ENCODE results near the gene LRRC8E. TPM values are rescaled to one million over a fixed set of nuclear protein-coding genes. Genes with fewer than 3 reads are reported as not detected.

LRRC8E gene
- total RNA-seq, 2 donors from 2014 or later: 2.8 to 3.4 TPM

- no peaks in the 10 kb centered on the region for H3K9me3 Mint-ChIP-seq
- H3K9ac ChIP-seq (ENCODE audit: extremely low read depth, low read length, poor library complexity, severe bottlenecking): no peak overlapping the region
- H3K36me3 ChIP-seq (ENCODE audit: control insufficient read depth, insufficient read depth, low read length): peaks cover 3% of the 10 kb centered on the region
- no peaks in the 10 kb centered on the region for H3K4me1 ChIP-seq (ENCODE audit: control insufficient read depth, insufficient read depth, low read length)
- H3K9me3 ChIP-seq (ENCODE audit: control insufficient read depth, low read length): no peaks in the 10 kb centered on the region
- TF ChIP-seq, protein P1, sequence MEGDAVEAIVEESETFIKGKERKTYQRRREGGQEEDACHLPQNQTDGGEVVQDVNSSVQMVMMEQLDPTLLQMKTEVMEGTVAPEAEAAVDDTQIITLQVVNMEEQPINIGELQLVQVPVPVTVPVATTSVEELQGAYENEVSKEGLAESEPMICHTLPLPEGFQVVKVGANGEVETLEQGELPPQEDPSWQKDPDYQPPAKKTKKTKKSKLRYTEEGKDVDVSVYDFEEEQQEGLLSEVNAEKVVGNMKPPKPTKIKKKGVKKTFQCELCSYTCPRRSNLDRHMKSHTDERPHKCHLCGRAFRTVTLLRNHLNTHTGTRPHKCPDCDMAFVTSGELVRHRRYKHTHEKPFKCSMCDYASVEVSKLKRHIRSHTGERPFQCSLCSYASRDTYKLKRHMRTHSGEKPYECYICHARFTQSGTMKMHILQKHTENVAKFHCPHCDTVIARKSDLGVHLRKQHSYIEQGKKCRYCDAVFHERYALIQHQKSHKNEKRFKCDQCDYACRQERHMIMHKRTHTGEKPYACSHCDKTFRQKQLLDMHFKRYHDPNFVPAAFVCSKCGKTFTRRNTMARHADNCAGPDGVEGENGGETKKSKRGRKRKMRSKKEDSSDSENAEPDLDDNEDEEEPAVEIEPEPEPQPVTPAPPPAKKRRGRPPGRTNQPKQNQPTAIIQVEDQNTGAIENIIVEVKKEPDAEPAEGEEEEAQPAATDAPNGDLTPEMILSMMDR (conservative IDR thresholded peaks at IDR 0.05): no peak
- no peaks in the 10 kb centered on the region for H3K27me3 Mint-ChIP-seq (ENCODE audit: insufficient read depth)
- H3K27me3 ChIP-seq (ENCODE audit: control insufficient read depth, insufficient read depth, low read length, poor library complexity, severe bottlenecking): no peaks in the 10 kb centered on the region
- peaks cover 11% of the 10 kb centered on the region for H3K4me1 Mint-ChIP-seq
- no peak overlapping the region for H3K4me3 Mint-ChIP-seq
- no peak overlapping the region for H3K27ac Mint-ChIP-seq
- 94 to 100% methylated on average over 2 to 3 of the region's 3 CpGs for WGBS, 2 experiments (ENCODE audit: insufficient coverage in 1 of 2, insufficient read length in 1 of 2)
- no peak for DNase-seq
- no peak overlapping the region for H3K4me3 ChIP-seq (ENCODE audit: low read length)
- peaks cover 13% of the 10 kb centered on the region for H3K36me3 Mint-ChIP-seq (ENCODE audit: low read depth)
- H3K27ac ChIP-seq (ENCODE audit: low read depth, low read length): no peak overlapping the region
Observed at GRCh38 chr19:7900931-7901330, 12.6 kb downstream of the LRRC8E start.

DNA sequence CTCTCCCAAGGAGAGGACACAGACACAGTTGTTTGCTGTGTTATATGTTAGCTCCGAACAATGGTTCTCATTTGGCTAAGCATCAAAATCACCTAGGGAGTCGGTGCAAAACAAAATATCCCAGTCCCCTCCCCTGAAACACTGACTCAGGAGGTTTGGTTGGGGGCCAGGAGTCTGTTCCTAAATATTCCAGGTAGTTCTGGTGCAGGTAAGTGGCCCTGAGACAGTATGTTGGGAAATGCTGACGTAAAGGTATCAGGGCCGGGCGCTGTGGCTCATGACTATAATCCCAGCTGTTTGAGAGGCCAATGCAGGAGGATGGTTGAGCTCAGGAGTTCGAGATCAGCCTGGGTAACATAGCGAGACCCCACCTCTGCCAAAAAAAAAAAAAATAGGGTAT, 13.0 kb downstream of the LRRC8E start:
- WGBS, 2 experiments (ENCODE audit: insufficient coverage in 1 of 2, insufficient read length in 1 of 2): 93 to 96% methylated on average over 4 to 7 of the region's 7 CpGs
- Mint-ChIP-seq H3K36me3 (ENCODE audit: low read depth) (peaks cover 13% of the 10 kb centered on the region), H3K4me3 (no peak overlapping the region), H3K4me1 (peaks cover 11% of the 10 kb centered on the region), H3K27ac (no peak overlapping the region), H3K9me3 (no peaks in the 10 kb centered on the region), H3K27me3 (ENCODE audit: insufficient read depth) (no peaks in the 10 kb centered on the region)
- Histone ChIP-seq H3K36me3 (ENCODE audit: control insufficient read depth, insufficient read depth, low read length) (peaks cover 6% of the 10 kb centered on the region), H3K27ac (ENCODE audit: low read depth, low read length) (no peak overlapping the region), H3K4me1 (ENCODE audit: control insufficient read depth, insufficient read depth, low read length) (no peaks in the 10 kb centered on the region), H3K4me3 (ENCODE audit: low read length) (no peak overlapping the region), H3K9me3 (ENCODE audit: control insufficient read depth, low read length) (no peaks in the 10 kb centered on the region), H3K9ac (ENCODE audit: extremely low read depth, low read length, poor library complexity, severe bottlenecking) (no peak overlapping the region), H3K27me3 (ENCODE audit: control insufficient read depth, insufficient read depth, low read length, poor library complexity, severe bottlenecking) (no peaks in the 10 kb centered on the region)
- TF ChIP-seq, protein P1 (conservative IDR thresholded peaks at IDR 0.05): no peak
- no peak for DNase-seq

- H3K36me3 ChIP-seq (ENCODE audit: control insufficient read depth, insufficient read depth, low read length): peaks cover 15% of the 10 kb centered on the region
- peak overlapping the region; percentile 88 for H3K4me3 ChIP-seq (ENCODE audit: low read length)
- H3K27me3 ChIP-seq (ENCODE audit: control insufficient read depth, insufficient read depth, low read length, poor library complexity, severe bottlenecking): no peaks in the 10 kb centered on the region
- peaks cover 11% of the 10 kb centered on the region for H3K36me3 Mint-ChIP-seq (ENCODE audit: low read depth)
- WGBS, 2 experiments (ENCODE audit: insufficient coverage in 1 of 2, insufficient read length in 1 of 2): 60 to 70% methylated on average over 20 of the region's 20 CpGs
- peak overlapping the region; percentile 81 for H3K4me3 Mint-ChIP-seq
- TF ChIP-seq, protein P1 (conservative IDR thresholded peaks at IDR 0.05): no peak
- H3K9ac ChIP-seq (ENCODE audit: extremely low read depth, low read length, poor library complexity, severe bottlenecking): peak overlapping the region; percentile 82
- peaks cover 11% of the 10 kb centered on the region for H3K4me1 Mint-ChIP-seq
- peak; percentile 65 for DNase-seq
- peak overlapping the region; percentile 80 for H3K27ac ChIP-seq (ENCODE audit: low read depth, low read length)
- H3K27ac Mint-ChIP-seq: peak overlapping the region; percentile 91
- no peaks in the 10 kb centered on the region for H3K27me3 Mint-ChIP-seq (ENCODE audit: insufficient read depth)
- H3K9me3 Mint-ChIP-seq: no peaks in the 10 kb centered on the region
- no peaks in the 10 kb centered on the region for H3K9me3 ChIP-seq (ENCODE audit: control insufficient read depth, low read length)
- no peaks in the 10 kb centered on the region for H3K4me1 ChIP-seq (ENCODE audit: control insufficient read depth, insufficient read depth, low read length)
Observed at GRCh38 chr19:7902796-7903243, 14.5 kb downstream of the LRRC8E start.

Measured in endodermal cell (in vitro differentiated cells).